H9 (cell line): ENCODE data around the gene ETV6. TPM values are rescaled to one million over a fixed set of nuclear protein-coding genes. Genes with fewer than 3 reads are reported as not detected.
A peak's percentile ranks its signal among the peaks of the same experiment; 100 is the strongest.

Source experiments
- DNase-seq: peaks from one replicate; pipeline ENCODE4 v3.0.0-alpha.2; 2017
- H2AFZ ChIP-seq: one replicate; pipeline ENCODE4 v1.6.1; 2013; ENCODE audit warnings: mild to moderate bottlenecking, low read length, control low read depth, moderate library complexity
- H2AK5ac ChIP-seq: 2 replicates; pipeline ENCODE4 v1.6.1; 2013; ENCODE audit warnings: low read length, control low read depth, mixed read lengths; ENCODE audit not compliant: insufficient read length
- H2BK120ac ChIP-seq: one replicate; pipeline ENCODE4 v1.6.1; 2013; ENCODE audit warnings: low read depth, mild to moderate bottlenecking, low read length, control low read depth, inconsistent platforms; ENCODE audit not compliant: poor library complexity, severe bottlenecking
- H2BK12ac ChIP-seq: 2 replicates; pipeline ENCODE4 v1.6.1; 2013; ENCODE audit warnings: low read length, control low read depth, mixed read lengths, low read depth; ENCODE audit not compliant: insufficient read length
- H2BK15ac ChIP-seq: 2 replicates; pipeline ENCODE4 v1.6.1; 2013; ENCODE audit warnings: low read depth, low read length, control low read depth
- H2BK20ac ChIP-seq: one replicate; pipeline ENCODE4 v1.6.1; 2013; ENCODE audit warnings: low read depth, mild to moderate bottlenecking, low read length, control low read depth, inconsistent platforms; ENCODE audit not compliant: poor library complexity, severe bottlenecking
- H2BK5ac ChIP-seq: 2 replicates; pipeline ENCODE4 v1.6.1; 2013; ENCODE audit warnings: low read length, control low read depth, mixed read lengths; ENCODE audit not compliant: insufficient read length
- H3K14ac ChIP-seq: 2 replicates; pipeline ENCODE4 v1.6.1; 2013; ENCODE audit warnings: low read length, control low read depth; ENCODE audit not compliant: insufficient read depth
- H3K18ac ChIP-seq: 2 replicates; pipeline ENCODE4 v1.6.1; 2013; ENCODE audit warnings: low read depth, mild to moderate bottlenecking, mixed read lengths, low read length, control low read depth; ENCODE audit not compliant: insufficient read length
- H3K23ac ChIP-seq: 2 replicates; pipeline ENCODE4 v1.6.1; 2013; ENCODE audit warnings: low read length, control low read depth, mixed read lengths, low read depth; ENCODE audit not compliant: insufficient read length
- H3K23me2 ChIP-seq: 2 replicates; pipeline ENCODE4 v1.6.1; 2013; ENCODE audit warnings: low read depth, mild to moderate bottlenecking, mixed read lengths, low read length, control low read depth; ENCODE audit not compliant: insufficient read length, poor library complexity, severe bottlenecking
- H3K27ac ChIP-seq: 2 replicates; pipeline ENCODE4 v1.5.1; 2013; ENCODE audit warnings: low read length, control low read depth, mixed read lengths, low read depth; ENCODE audit not compliant: insufficient read length
- H3K27me3 ChIP-seq: 2 replicates; pipeline ENCODE4 v1.6.1; 2013; ENCODE audit warnings: low read length, control low read depth, inconsistent platforms; ENCODE audit not compliant: insufficient read depth
- H3K4ac ChIP-seq: 2 replicates; pipeline ENCODE4 v1.6.1; 2013; ENCODE audit warnings: low read depth, mild to moderate bottlenecking, control low read depth, inconsistent platforms, low read length, moderate library complexity
- H3K4me1 ChIP-seq: 2 replicates; pipeline ENCODE4 v1.6.1; 2013; ENCODE audit warnings: low read length, control low read depth, inconsistent platforms; ENCODE audit not compliant: insufficient read depth
- H3K4me2 ChIP-seq: 2 replicates; pipeline ENCODE4 v1.6.1; 2013; ENCODE audit warnings: low read length, control low read depth, mixed read lengths; ENCODE audit not compliant: insufficient read length, insufficient read depth
- H3K56ac ChIP-seq: 2 replicates; pipeline ENCODE4 v1.6.1; 2013; ENCODE audit warnings: low read depth, mild to moderate bottlenecking, mixed read lengths, low read length, control low read depth; ENCODE audit not compliant: insufficient read length
- H3K79me1 ChIP-seq: 2 replicates; pipeline ENCODE4 v1.6.1; 2013; ENCODE audit warnings: low read depth, mild to moderate bottlenecking, moderate library complexity, low read length, control low read depth, inconsistent platforms; ENCODE audit not compliant: insufficient read depth, poor library complexity, severe bottlenecking
- H3K79me2 ChIP-seq: 2 replicates; pipeline ENCODE4 v1.6.1; 2013; ENCODE audit warnings: low read length, control low read depth, inconsistent platforms; ENCODE audit not compliant: insufficient read depth
- H3K9ac ChIP-seq: 2 replicates; pipeline ENCODE4 v1.6.1; 2013; ENCODE audit warnings: low read length, control low read depth, mixed read lengths; ENCODE audit not compliant: insufficient read length; ENCODE audit errors: extremely low read depth
- H3K9me3 ChIP-seq: one replicate; pipeline ENCODE4 v1.6.1; 2013; ENCODE audit warnings: low read depth, low read length, inconsistent platforms; ENCODE audit not compliant: control insufficient read depth
- H3T11ph ChIP-seq: one replicate; pipeline ENCODE4 v1.6.1; 2013; ENCODE audit warnings: mild to moderate bottlenecking, low read length, control low read depth, inconsistent platforms
- H4K20me1 ChIP-seq: one replicate; pipeline ENCODE4 v1.6.1; 2013; ENCODE audit not compliant: control insufficient read depth, insufficient read length, insufficient read depth
- H4K5ac ChIP-seq: 2 replicates; pipeline ENCODE4 v1.6.1; 2013; ENCODE audit warnings: low read depth, mild to moderate bottlenecking, mixed read lengths, low read length, control low read depth; ENCODE audit not compliant: insufficient read length
- H4K8ac ChIP-seq: replicated peaks from 2 replicates; pipeline ENCODE4 v1.6.1; 2013; ENCODE audit warnings: low read length, control low read depth, mixed read lengths, low read depth; ENCODE audit not compliant: insufficient read length
- H4K91ac ChIP-seq: 2 replicates; pipeline ENCODE4 v1.6.1; 2013; ENCODE audit warnings: low read depth, mild to moderate bottlenecking, moderate library complexity, mixed read lengths, low read length, control low read depth; ENCODE audit not compliant: insufficient read length
- H3K27ac Mint-ChIP-seq, 3 experiments: 2 replicates in 2 of 3; 3 replicates in 1 of 3; pipeline ENCODE4 v1.8.0; 2020 to 2021; ENCODE audit warnings: mixed read lengths in 3 of 3, mild to moderate bottlenecking in 1 of 3, moderate library complexity in 1 of 3
- H3K27me3 Mint-ChIP-seq: 2 replicates; pipeline ENCODE4 v1.8.0; 2021; ENCODE audit warnings: low read depth, mild to moderate bottlenecking, moderate library complexity, mixed read lengths
- H3K36me3 Mint-ChIP-seq, 3 experiments: 2 replicates in 2 of 3; 3 replicates in 1 of 3; pipeline ENCODE4 v1.8.0; 2020 to 2021; ENCODE audit warnings: low read depth in 3 of 3, mixed read lengths in 3 of 3; ENCODE audit not compliant: insufficient read depth in 1 of 3
- H3K4me1 Mint-ChIP-seq, 2 experiments: 2 replicates each; pipeline ENCODE4 v1.8.0; 2020; ENCODE audit warnings: mixed read lengths in 2 of 2
- H3K4me3 Mint-ChIP-seq, 2 experiments: 2 replicates in 1 of 2; 3 replicates in 1 of 2; pipeline ENCODE4 v1.8.0; 2020 to 2021; ENCODE audit warnings: mild to moderate bottlenecking in 2 of 2, mixed read lengths in 2 of 2, moderate library complexity in 1 of 2
- H3K9me3 Mint-ChIP-seq, 2 experiments: 2 replicates in 1 of 2; 3 replicates in 1 of 2; pipeline ENCODE4 v1.8.0; 2020; ENCODE audit warnings: mild to moderate bottlenecking in 2 of 2, mixed read lengths in 2 of 2, moderate library complexity in 1 of 2
- CTCF ChIP-seq: fragments of 200-600 bp; sonication (generic); conservative IDR thresholded peaks from 3 replicates; pipeline ENCODE4 v1.8.0; 2021; ENCODE audit warnings: antibody characterized with exemption, mild to moderate bottlenecking
- WGBS: extraction: QIAGEN DNeasy Blood & Tissue Kit; methylation state at CpG from one replicate; pipeline ENCODE4 v1.1.7; 2013; ENCODE audit warnings: missing lambda C conversion rate, low lambda C conversion rate, mixed read lengths; ENCODE audit not compliant: insufficient read length; ENCODE audit errors: extremely low coverage; 5-methylcytosine and 5-hydroxymethylcytosine counted together
- total RNA-seq: library from RNA; stranded (reverse); gene quantifications from 2 replicates; pipeline ENCODE4 v1.2.1, GENCODE V29; 2021

ETV6 gene
- total RNA-seq, 1 experiment from 2014 or later = 28.7 TPM

GRCh38 chr12:11885261-11886038 lies 236.0 kb downstream of the ETV6 start:
- whole genome bisulfite sequencing = no CpG with 5 or more reads among the region's 8 CpGs
- no peak overlapping the region for H3K4me3 Mint-ChIP-seq
- no peaks in the 10 kb centered on the region for H3K27me3 ChIP-seq
- no peak overlapping the region for H2BK5ac ChIP-seq
- H3K23me2 ChIP-seq = no peaks in the 10 kb centered on the region
- no peak overlapping the region for H2BK20ac ChIP-seq
- no peak overlapping the region for H3K4me2 ChIP-seq
- H3K23ac ChIP-seq = no peak overlapping the region
- H2AK5ac ChIP-seq = no peak overlapping the region
- H3K18ac ChIP-seq = no peak overlapping the region
- H3K14ac ChIP-seq = no peak overlapping the region
- no peak overlapping the region for H2BK12ac ChIP-seq
- no peak overlapping the region for H3K4ac ChIP-seq
- peak overlapping the region; percentile 5 to 69 (median 14); a peak in 4 of 7 replicates for H3K27ac Mint-ChIP-seq
- no peak for DNase-seq
- TF ChIP-seq CTCF = no peak
- peaks cover 7 to 14% of the 10 kb centered on the region in 2 experiments; a peak in 3 of 4 replicates for H3K4me1 Mint-ChIP-seq
- no peak overlapping the region for H3K9ac ChIP-seq
- no peaks in the 10 kb centered on the region for H3K27me3 Mint-ChIP-seq
- H3K9me3 ChIP-seq = no peaks in the 10 kb centered on the region
- H2BK120ac ChIP-seq = no peak overlapping the region
- no peak overlapping the region for H4K5ac ChIP-seq
- H3K4me1 ChIP-seq = no peaks in the 10 kb centered on the region
- no peaks in the 10 kb centered on the region for H3K9me3 Mint-ChIP-seq
- no peak overlapping the region for H2AFZ ChIP-seq
- peaks cover 11 to 31% (median 13%) of the 10 kb centered on the region in 3 experiments for H3K36me3 Mint-ChIP-seq
- no peak overlapping the region for H3K27ac ChIP-seq
- H2BK15ac ChIP-seq = no peak overlapping the region
- no peak overlapping the region for H3K56ac ChIP-seq
- no peak overlapping the region for H3T11ph ChIP-seq
- no peaks in the 10 kb centered on the region for H3K79me2 ChIP-seq
- H4K8ac ChIP-seq = no peak overlapping the region
- no peaks in the 10 kb centered on the region for H3K79me1 ChIP-seq
- no peaks in the 10 kb centered on the region for H4K20me1 ChIP-seq
- no peak overlapping the region for H4K91ac ChIP-seq
